ENCODE data around the gene ACBD3.

ACBD3 gene

GRCh38 chr1:226134170-226135058, 52.1 kb downstream of the ACBD3 start:
- DNase-seq (ENCODE audit: low read depth in 3 of 3), result no peak

GRCh38 chr1:226133504-226134123, 52.9 kb downstream of the ACBD3 start:
- no peak for DNase-seq (ENCODE audit: low read depth in 3 of 3)

GRCh38 chr1:226132728-226133503, 53.6 kb downstream of the ACBD3 start:
- DNase-seq (ENCODE audit: low read depth in 3 of 3), result no peak

DNA sequence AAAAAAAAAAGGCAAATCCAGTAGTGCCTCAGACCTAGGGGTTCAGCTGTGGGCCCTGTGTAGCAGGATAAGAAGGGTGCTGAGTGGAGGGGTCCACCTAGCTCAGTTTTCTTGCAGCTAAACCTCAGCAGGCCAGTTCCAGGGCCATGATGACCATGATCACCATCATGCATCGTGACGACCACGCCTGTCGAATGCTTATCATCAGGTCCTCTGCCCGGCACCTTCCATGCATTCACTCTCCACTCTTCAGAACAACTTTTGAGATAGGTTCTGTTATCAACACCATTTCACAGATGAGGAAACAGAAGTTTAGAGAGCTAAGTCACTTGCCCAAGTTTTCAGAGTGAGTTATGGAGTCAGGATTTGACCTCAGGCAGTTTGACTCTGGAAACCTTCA, 54.9 kb downstream of the ACBD3 start:
- no peak for DNase-seq (ENCODE audit: low read depth in 3 of 3)

GRCh38 chr1:226129230-226129629, 57.3 kb downstream of the ACBD3 start:
- no peak for DNase-seq (ENCODE audit: low read depth in 3 of 3)

DNA sequence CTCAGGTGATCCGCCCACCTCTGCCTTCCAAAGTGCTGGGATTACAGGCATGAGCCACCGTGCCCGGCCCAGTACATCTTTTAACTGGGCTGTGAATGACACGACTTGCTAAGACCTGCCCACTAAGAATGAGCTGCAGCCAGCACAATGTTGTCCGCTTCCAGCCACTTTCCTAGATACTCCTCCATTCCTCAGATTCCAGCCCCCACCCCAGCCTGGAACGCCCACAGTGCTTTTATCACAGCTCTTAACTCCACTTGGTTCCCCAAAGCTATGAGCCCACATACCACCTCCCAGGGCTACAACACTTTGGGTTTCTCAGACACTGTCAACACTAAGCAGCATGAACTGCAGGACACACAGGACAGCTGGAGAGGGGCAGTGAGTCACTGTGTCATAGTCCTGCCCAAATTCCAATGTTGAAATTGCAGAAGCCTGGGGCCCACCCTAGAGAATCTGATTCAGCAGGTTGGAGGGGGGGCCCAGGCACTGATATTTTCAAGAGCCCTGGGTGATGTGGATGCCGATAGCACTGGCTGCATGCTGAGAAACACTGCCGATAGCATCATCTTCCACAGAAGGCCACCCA, 58.0 kb downstream of the ACBD3 start:
- DNase-seq (ENCODE audit: low read depth in 3 of 3), result no peak

DNA sequence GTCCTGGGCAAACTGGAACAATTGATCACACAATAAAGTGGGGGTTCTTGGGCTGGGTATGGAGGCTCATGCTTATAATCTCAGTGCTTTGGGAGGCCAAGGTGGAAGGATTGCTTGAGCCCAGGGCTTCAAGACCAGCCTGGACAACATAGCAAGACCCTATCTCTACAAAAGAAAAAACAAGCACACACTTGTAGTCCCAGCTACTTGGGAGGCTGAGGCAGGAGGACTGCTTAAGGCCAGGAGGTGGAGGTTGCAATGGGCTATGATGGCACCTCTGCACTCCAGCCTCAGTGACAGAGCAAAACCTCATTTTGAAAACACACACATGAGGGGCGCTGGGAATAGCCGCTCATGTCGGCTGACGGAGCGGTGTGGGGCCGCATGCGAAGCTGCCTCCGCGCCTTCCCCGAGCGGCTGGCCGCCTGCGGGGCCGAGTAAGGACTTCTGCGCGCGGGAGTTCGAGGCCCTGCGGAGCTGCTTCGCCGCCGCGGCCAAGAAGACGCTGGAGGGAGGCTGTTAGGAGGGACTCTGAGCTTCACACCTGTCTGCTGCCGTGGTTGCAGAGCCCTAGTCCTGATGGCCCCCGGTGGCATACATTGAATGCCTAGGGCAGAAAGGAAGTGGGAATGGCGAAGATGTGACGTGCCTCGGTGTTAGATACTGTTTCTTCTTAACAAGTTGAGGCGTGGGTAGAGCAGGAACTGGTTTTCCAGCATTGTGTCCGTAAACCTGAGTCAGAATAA, 59.5 kb downstream of the ACBD3 start:
- no peak for DNase-seq (ENCODE audit: low read depth in 3 of 3)

- no peak for DNase-seq (ENCODE audit: low read depth in 3 of 3)
These were observed 60.7 kb downstream of the ACBD3 start for GRCh38 chr1:226125831-226126230.

GRCh38 chr1:226125097-226125630, 61.4 kb downstream of the ACBD3 start:
- DNase-seq (ENCODE audit: low read depth in 3 of 3), result peak; percentile 74 to 90 (median 87)

GRCh38 chr1:226123591-226124471, 62.7 kb downstream of the ACBD3 start:
- no peak for DNase-seq (ENCODE audit: low read depth in 3 of 3)

- DNase-seq (ENCODE audit: low read depth in 3 of 3), result no peak
These were observed 63.4 kb downstream of the ACBD3 start for GRCh38 chr1:226123212-226123560.

DNA sequence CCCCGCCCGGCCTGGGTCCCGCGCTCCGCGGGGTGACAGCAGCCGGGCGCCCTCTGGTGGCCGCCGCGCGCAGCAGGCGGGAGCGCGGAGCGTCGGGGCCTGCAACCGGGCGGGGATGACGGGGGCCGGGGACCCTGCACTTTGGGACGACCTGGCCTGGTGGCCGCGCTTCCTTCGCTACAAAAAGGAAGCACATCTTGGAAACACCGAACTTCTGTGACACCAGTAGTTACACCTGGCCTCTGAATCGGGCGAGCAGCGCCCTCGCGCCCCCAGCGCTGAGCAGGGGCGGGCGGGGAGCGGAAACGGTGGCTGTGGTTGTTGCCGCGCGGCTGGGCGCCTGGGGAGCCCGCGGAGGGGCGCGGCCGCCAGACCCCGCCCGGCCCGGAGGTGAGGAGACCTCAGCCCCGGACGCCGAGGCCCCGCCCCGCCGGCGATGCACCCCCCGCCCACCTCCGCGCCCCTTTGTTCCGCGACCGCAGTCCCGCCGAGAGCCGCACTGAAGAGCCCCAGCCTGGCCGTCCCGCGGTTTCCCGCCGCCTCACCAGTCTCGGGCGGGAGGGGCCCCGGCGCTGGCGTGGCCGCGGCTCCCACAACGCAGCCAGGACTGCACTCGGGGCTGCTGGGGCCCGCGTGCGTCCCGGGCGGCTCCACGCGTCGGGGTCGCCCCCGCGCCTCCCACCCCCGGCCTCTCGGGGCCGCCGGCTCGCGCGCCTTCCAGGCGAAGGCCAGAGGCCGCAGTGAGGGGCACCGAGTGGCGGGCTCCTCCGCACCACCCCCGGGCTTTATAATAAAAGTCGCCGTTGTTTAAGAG, 64.7 kb downstream of the ACBD3 start:
- peak; percentile 40 to 71 (median 52) for DNase-seq (ENCODE audit: low read depth in 3 of 3)

- DNase-seq (ENCODE audit: low read depth in 3 of 3), result no peak
These were observed 65.4 kb downstream of the ACBD3 start for GRCh38 chr1:226121049-226121586.

- DNase-seq (ENCODE audit: low read depth in 3 of 3), result no peak
These were observed 66.1 kb downstream of the ACBD3 start for GRCh38 chr1:226120398-226120797.

DNA sequence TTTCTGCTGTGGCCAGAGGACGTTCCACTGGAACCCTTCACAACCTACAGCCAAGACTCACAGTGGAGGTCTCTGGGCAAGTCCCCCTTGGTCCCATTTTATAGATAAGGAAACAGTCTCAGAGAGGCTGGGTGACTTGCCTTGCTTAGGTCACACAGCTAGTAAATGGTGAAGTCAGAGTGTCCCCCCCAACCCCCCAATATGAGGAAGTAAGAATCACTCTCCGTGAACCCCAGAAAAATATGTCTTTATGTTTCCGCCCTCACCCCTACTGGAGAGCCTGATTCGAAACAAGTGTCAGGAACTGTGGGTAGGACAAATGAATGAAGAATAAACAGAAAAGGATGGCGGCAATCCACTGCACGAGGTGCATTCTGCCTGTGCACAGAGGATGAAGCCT, 67.4 kb downstream of the ACBD3 start:
- DNase-seq (ENCODE audit: low read depth in 3 of 3), result no peak

- DNase-seq (ENCODE audit: low read depth in 3 of 3), result no peak
These were observed 68.2 kb downstream of the ACBD3 start for GRCh38 chr1:226118357-226118756.

DNA sequence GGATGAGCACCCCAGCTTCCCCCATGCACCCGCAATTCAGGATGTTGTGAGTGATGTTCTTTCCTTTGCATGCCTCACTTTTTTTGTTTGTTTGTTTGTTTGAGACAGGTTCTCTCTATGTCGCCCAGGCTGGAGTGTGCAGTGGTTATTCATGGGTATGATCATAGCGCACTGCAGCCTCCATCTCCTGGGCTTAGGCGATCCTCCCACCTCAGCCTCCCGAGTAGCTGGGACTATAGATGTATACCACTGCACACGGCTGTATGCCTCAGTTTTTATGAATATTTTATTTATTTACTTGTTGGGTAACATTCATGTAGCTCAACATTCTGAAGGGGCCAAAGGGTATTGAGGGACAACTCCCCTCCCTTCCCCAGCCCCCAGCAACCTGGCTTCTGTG, 69.2 kb downstream of the ACBD3 start:
- DNase-seq (ENCODE audit: low read depth in 3 of 3), result no peak

- no peak for DNase-seq (ENCODE audit: low read depth in 3 of 3)
These were observed 69.9 kb downstream of the ACBD3 start for GRCh38 chr1:226116673-226117072.

DNA sequence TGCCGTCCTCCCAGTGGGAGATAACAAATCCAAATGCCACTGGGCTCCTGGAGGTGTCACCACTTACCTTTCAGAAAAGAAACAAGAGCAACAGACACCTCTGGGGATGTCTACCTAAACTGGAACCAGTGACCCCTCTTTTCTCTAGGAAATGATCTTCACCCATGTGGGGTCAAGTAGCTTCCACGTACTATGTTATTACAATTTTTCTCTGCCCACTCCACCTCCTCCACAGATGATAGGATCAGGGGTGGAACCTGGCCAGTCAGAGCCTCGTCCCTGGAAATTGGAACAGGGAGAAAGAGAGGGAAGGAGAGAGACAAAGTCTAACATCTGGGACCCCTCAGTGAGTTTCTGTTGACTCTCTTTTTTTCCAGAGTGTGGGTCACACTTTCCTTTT, 73.9 kb downstream of the ACBD3 start:
- DNase-seq (ENCODE audit: low read depth in 3 of 3), result no peak
